Measurements from ENCODE around the gene MMP21.

MMP21 gene

GRCh38 chr10:125778556-125778955, 2.9 kb upstream of the MMP21 start:
- H3K4me3 ChIP-seq (IDR thresholded peaks at IDR 0.05; ENCODE audit: insufficient read depth, low read depth, low read length) = no peak overlapping the region
- H2AFZ ChIP-seq (ENCODE audit: low read depth) = no peak overlapping the region
- H3K27ac ChIP-seq = no peak overlapping the region
- no peak overlapping the region for H3K9ac ChIP-seq
- no peaks in the 10 kb centered on the region for H3K4me1 ChIP-seq (ENCODE audit: low read depth, poor library complexity, severe bottlenecking)
- H3K79me2 ChIP-seq (ENCODE audit: insufficient read depth, low read depth) = no peaks in the 10 kb centered on the region
- no peaks in the 10 kb centered on the region for H3K36me3 ChIP-seq (ENCODE audit: insufficient read depth)
- H3K4me2 ChIP-seq = no peak overlapping the region
- TF ChIP-seq CTCF (conservative IDR thresholded peaks at IDR 0.05; ENCODE audit: low read depth, low read length) = no peak
- H4K20me1 ChIP-seq (ENCODE audit: insufficient read depth) = no peaks in the 10 kb centered on the region
- H3K27me3 ChIP-seq (ENCODE audit: insufficient read depth, low read depth) = no peaks in the 10 kb centered on the region

DNA sequence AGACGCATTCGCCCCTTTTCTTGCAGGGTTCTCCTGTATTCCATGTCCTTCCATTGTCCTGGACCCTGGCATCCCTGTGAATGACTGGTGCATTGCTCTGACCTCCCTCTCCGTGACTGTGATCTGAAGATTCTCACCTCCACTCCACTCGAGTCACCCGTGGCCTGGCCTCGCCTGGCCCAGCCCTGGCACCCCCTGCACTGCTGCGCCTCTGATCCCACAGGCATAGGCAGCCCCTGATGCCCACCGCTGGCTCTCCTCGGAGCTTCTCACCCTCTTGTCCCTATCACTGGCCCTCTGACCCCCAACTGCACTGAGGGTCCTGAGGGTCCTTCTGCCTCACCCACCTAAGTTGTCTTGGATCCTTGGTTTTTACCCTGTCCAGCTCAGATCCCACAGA, 2.2 kb upstream of the MMP21 start:
- H4K20me1 ChIP-seq (ENCODE audit: insufficient read depth) = no peaks in the 10 kb centered on the region
- no peak for TF ChIP-seq CTCF (conservative IDR thresholded peaks at IDR 0.05; ENCODE audit: low read depth, low read length)
- H3K4me2 ChIP-seq = no peak overlapping the region
- H3K4me3 ChIP-seq (IDR thresholded peaks at IDR 0.05; ENCODE audit: insufficient read depth, low read depth, low read length) = no peak overlapping the region
- H3K4me1 ChIP-seq (ENCODE audit: low read depth, poor library complexity, severe bottlenecking) = no peaks in the 10 kb centered on the region
- H3K27ac ChIP-seq = no peak overlapping the region
- H2AFZ ChIP-seq (ENCODE audit: low read depth) = no peak overlapping the region
- H3K27me3 ChIP-seq (ENCODE audit: insufficient read depth, low read depth) = no peaks in the 10 kb centered on the region
- no peaks in the 10 kb centered on the region for H3K79me2 ChIP-seq (ENCODE audit: insufficient read depth, low read depth)
- no peak overlapping the region for H3K9ac ChIP-seq
- H3K36me3 ChIP-seq (ENCODE audit: insufficient read depth) = no peaks in the 10 kb centered on the region

DNA sequence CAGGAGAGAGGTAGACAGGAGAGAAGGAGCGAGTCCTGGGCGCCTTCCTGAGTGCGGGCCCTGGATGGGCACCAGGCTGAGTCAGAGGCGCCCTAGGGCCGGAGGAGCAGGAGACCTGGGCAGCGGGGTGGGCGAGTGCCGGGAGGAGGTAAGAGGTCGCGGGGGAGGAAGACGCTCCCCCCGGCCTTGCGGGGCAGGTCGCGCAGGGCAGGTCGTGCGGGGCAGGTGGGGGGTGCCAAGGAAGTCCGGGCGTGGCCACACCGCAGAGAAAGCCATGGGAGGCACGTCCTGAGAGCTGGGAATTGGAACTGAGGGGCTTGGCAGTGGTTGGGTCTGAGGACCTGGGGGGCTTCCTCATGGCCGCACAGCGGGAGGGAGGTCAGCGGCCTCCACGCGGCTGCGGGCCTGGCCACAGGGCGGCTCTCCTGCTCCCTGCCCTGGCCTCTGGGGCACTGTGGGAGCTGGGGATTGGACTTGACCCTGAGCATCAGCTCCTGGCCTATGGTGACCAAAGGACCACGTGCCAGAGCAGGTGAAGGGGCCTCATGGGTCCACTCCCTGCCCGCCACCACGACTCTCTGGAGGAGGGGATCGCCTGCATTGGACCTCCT, 935 bp downstream of the MMP21 start:
- H3K36me3 ChIP-seq (ENCODE audit: insufficient read depth) = no peaks in the 10 kb centered on the region
- no peak overlapping the region for H3K4me3 ChIP-seq (IDR thresholded peaks at IDR 0.05; ENCODE audit: insufficient read depth, low read depth, low read length)
- no peak overlapping the region for H3K4me2 ChIP-seq
- no peak overlapping the region for H3K27ac ChIP-seq
- no peak overlapping the region for H2AFZ ChIP-seq (ENCODE audit: low read depth)
- H4K20me1 ChIP-seq (ENCODE audit: insufficient read depth) = no peaks in the 10 kb centered on the region
- H3K9ac ChIP-seq = no peak overlapping the region
- no peaks in the 10 kb centered on the region for H3K4me1 ChIP-seq (ENCODE audit: low read depth, poor library complexity, severe bottlenecking)
- TF ChIP-seq CTCF (conservative IDR thresholded peaks at IDR 0.05; ENCODE audit: low read depth, low read length) = no peak
- no peaks in the 10 kb centered on the region for H3K79me2 ChIP-seq (ENCODE audit: insufficient read depth, low read depth)
- H3K27me3 ChIP-seq (ENCODE audit: insufficient read depth, low read depth) = no peaks in the 10 kb centered on the region

GRCh38 chr10:125773687-125774543, 1.7 kb downstream of the MMP21 start:
- H4K20me1 ChIP-seq (ENCODE audit: insufficient read depth) = no peaks in the 10 kb centered on the region
- no peaks in the 10 kb centered on the region for H3K27me3 ChIP-seq (ENCODE audit: insufficient read depth, low read depth)
- no peak overlapping the region for H3K4me2 ChIP-seq
- no peak overlapping the region for H3K9ac ChIP-seq
- H2AFZ ChIP-seq (ENCODE audit: low read depth) = no peak overlapping the region
- no peaks in the 10 kb centered on the region for H3K36me3 ChIP-seq (ENCODE audit: insufficient read depth)
- no peak overlapping the region for H3K4me3 ChIP-seq (IDR thresholded peaks at IDR 0.05; ENCODE audit: insufficient read depth, low read depth, low read length)
- no peak for TF ChIP-seq CTCF (conservative IDR thresholded peaks at IDR 0.05; ENCODE audit: low read depth, low read length)
- H3K79me2 ChIP-seq (ENCODE audit: insufficient read depth, low read depth) = no peaks in the 10 kb centered on the region
- H3K27ac ChIP-seq = no peak overlapping the region
- H3K4me1 ChIP-seq (ENCODE audit: low read depth, poor library complexity, severe bottlenecking) = no peaks in the 10 kb centered on the region

All from KMS-11 (cell line).